ENCODE results near the gene RNF31.
"Not testable (repeated sequence)": the region's sequence is repeated elsewhere in the genome, so short reads cannot be mapped to it uniquely, and the experiment has no call there.

RNF31 gene

DNA sequence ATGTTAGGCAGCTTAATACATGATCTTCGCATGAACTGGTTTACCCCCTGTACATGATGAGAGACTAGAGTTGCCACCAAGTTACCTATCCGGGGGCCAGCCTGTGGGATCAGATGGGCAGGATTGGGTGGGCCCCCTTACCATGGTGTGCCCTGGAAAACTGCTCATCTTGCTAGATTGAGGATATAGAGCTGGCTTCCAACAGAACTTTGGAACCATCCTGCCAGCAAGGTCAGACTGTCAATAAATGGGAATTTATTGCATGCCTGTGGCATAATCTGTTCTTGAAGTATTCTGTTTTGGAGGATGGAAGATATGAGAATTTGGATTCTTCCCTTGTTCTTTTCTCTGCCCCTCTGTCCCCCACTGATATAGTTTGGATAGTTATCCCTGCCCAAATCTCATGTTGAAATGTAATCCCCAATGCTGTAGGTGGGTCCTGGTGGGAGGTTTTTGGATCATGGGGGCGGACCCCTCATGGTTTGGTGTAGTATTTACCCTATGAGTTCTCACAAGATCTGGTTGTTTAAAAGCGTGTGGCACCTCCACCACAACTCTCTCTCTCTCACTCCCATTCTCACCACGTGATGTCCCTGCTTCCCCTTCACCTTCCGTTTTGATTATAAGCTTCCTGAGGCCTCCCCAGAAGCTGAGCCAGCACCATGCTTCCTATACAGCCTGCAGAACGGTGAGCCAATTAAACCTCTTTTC lies 51.7 kb downstream of the RNF31 start:
- Histone ChIP-seq H3K27me3 (ENCODE audit: insufficient read depth, poor library complexity, severe bottlenecking) (no peaks in the 10 kb centered on the region), H3K4me3 (replicated peaks; ENCODE audit: insufficient read depth, low read length) (no peak overlapping the region), H3K27ac (replicated peaks) (no peak overlapping the region)
- no peak for DNase-seq (ENCODE audit: low read depth in 1 of 2, low spot score in 1 of 2)
- TF ChIP-seq, protein P1, sequence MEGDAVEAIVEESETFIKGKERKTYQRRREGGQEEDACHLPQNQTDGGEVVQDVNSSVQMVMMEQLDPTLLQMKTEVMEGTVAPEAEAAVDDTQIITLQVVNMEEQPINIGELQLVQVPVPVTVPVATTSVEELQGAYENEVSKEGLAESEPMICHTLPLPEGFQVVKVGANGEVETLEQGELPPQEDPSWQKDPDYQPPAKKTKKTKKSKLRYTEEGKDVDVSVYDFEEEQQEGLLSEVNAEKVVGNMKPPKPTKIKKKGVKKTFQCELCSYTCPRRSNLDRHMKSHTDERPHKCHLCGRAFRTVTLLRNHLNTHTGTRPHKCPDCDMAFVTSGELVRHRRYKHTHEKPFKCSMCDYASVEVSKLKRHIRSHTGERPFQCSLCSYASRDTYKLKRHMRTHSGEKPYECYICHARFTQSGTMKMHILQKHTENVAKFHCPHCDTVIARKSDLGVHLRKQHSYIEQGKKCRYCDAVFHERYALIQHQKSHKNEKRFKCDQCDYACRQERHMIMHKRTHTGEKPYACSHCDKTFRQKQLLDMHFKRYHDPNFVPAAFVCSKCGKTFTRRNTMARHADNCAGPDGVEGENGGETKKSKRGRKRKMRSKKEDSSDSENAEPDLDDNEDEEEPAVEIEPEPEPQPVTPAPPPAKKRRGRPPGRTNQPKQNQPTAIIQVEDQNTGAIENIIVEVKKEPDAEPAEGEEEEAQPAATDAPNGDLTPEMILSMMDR (IDR thresholded peaks at IDR 0.05; ENCODE audit: insufficient read depth, low read length): no peak
- no peak for TF ChIP-seq GABPA (IDR thresholded peaks at IDR 0.05; ENCODE audit: low read depth)
- TF ChIP-seq, protein P2, sequence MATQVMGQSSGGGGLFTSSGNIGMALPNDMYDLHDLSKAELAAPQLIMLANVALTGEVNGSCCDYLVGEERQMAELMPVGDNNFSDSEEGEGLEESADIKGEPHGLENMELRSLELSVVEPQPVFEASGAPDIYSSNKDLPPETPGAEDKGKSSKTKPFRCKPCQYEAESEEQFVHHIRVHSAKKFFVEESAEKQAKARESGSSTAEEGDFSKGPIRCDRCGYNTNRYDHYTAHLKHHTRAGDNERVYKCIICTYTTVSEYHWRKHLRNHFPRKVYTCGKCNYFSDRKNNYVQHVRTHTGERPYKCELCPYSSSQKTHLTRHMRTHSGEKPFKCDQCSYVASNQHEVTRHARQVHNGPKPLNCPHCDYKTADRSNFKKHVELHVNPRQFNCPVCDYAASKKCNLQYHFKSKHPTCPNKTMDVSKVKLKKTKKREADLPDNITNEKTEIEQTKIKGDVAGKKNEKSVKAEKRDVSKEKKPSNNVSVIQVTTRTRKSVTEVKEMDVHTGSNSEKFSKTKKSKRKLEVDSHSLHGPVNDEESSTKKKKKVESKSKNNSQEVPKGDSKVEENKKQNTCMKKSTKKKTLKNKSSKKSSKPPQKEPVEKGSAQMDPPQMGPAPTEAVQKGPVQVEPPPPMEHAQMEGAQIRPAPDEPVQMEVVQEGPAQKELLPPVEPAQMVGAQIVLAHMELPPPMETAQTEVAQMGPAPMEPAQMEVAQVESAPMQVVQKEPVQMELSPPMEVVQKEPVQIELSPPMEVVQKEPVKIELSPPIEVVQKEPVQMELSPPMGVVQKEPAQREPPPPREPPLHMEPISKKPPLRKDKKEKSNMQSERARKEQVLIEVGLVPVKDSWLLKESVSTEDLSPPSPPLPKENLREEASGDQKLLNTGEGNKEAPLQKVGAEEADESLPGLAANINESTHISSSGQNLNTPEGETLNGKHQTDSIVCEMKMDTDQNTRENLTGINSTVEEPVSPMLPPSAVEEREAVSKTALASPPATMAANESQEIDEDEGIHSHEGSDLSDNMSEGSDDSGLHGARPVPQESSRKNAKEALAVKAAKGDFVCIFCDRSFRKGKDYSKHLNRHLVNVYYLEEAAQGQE (IDR thresholded peaks at IDR 0.05; ENCODE audit: insufficient replicate concordance, low read depth): no peak
- no peak for TF ChIP-seq POLR2AphosphoS5 (IDR thresholded peaks at IDR 0.05; ENCODE audit: low read depth)
- TF ChIP-seq SPI1 (IDR thresholded peaks at IDR 0.05; ENCODE audit: borderline replicate concordance, low read depth): no peak

DNA sequence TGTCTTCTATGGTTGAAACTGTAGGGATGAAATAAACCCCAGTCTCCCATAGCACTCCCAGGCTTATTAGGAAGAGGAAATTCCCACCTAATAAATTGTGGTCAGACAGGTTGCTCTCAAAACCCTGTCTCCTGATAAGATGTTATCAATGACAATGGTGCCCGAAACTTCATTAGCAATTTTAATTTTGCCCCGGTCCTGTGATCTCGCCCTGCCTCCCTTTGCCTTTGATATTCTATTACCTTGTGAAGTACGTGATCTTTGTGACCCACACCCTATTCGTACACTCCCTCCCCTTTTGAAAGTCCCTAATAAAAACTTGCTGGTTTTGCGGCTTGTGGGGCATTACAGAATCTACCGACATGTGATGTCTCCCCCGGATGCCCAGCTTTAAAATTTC lies 55.2 kb downstream of the RNF31 start:
- not testable (repeated sequence) for H3K4me3 ChIP-seq (replicated peaks; ENCODE audit: insufficient read depth, low read length); H3K27me3 ChIP-seq (ENCODE audit: insufficient read depth, poor library complexity, severe bottlenecking); DNase-seq (ENCODE audit: low read depth in 1 of 2, low spot score in 1 of 2); H3K27ac ChIP-seq (replicated peaks)

GRCh38 chr14:24203249-24203886 lies 56.1 kb downstream of the RNF31 start:
- H3K27ac ChIP-seq (replicated peaks): not testable (repeated sequence)

GRCh38 chr14:24204163-24205146 lies 57.2 kb downstream of the RNF31 start:
- DNase-seq (ENCODE audit: low read depth in 1 of 2, low spot score in 1 of 2): no peak

More at GRCh38 chr14:24203249-24203886, 56.1 kb downstream of the RNF31 start:
- H3K4me3 ChIP-seq (replicated peaks; ENCODE audit: insufficient read depth, low read length); DNase-seq (ENCODE audit: low read depth in 1 of 2, low spot score in 1 of 2); H3K27me3 ChIP-seq (ENCODE audit: insufficient read depth, poor library complexity, severe bottlenecking): not testable (repeated sequence)

More at GRCh38 chr14:24204163-24205146, 57.2 kb downstream of the RNF31 start:
- no peaks in the 10 kb centered on the region for H3K27me3 ChIP-seq (ENCODE audit: insufficient read depth, poor library complexity, severe bottlenecking)
- no peak overlapping the region for H3K27ac ChIP-seq (replicated peaks)
- TF ChIP-seq POLR2AphosphoS5 (IDR thresholded peaks at IDR 0.05; ENCODE audit: low read depth): no peak
- TF ChIP-seq, protein P2 (IDR thresholded peaks at IDR 0.05; ENCODE audit: insufficient replicate concordance, low read depth): no peak
- TF ChIP-seq, protein P1 (IDR thresholded peaks at IDR 0.05; ENCODE audit: insufficient read depth, low read length): no peak
- TF ChIP-seq SPI1 (IDR thresholded peaks at IDR 0.05; ENCODE audit: borderline replicate concordance, low read depth): no peak
- no peak for TF ChIP-seq GABPA (IDR thresholded peaks at IDR 0.05; ENCODE audit: low read depth)
- H3K4me3 ChIP-seq (replicated peaks; ENCODE audit: insufficient read depth, low read length): no peak overlapping the region

All from HL-60 (cell line).